Fibroblast of lung (primary cell): ENCODE results near the gene SMC4.

Source experiments
- EZH2 ChIP-seq: IDR thresholded peaks from 2 replicates; pipeline ENCODE4 v1.5.1; 2012; ENCODE audit warnings: low read length, control low read depth, mild to moderate bottlenecking; ENCODE audit errors: missing control alignments
- TF ChIP-seq, protein P1 (sequence below), 2 donors: IDR thresholded peaks in 1 of 2; conservative IDR thresholded peaks in 1 of 2; 1 replicate in 1 of 2; 2 replicates in 1 of 2; pipeline ENCODE4 v1.5.1; 2011 to 2012; ENCODE audit warnings: low read length in 2 of 2, control low read depth in 1 of 2, inconsistent platforms in 1 of 2, low read depth in 1 of 2, mild to moderate bottlenecking in 1 of 2

DNA sequence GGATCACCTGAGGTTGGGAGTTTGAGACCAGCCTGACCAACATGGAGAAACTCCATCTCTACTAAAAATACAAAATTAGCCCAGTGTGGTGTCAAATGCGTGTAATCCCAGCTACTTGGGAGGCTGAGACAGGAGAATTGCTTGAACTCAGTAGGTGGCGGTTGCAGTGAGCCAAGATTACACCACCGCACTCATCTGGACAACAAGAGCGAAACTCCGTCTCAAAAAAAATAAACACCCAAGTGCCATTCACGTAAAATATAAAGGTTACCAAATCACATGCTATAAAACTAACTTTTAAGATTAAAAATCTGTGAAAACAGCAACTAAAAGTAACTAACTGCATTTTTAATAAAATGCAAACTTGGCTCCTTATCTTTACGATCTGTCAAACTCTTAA, 41.2 kb downstream of the SMC4 start:
- TF ChIP-seq, protein P1, sequence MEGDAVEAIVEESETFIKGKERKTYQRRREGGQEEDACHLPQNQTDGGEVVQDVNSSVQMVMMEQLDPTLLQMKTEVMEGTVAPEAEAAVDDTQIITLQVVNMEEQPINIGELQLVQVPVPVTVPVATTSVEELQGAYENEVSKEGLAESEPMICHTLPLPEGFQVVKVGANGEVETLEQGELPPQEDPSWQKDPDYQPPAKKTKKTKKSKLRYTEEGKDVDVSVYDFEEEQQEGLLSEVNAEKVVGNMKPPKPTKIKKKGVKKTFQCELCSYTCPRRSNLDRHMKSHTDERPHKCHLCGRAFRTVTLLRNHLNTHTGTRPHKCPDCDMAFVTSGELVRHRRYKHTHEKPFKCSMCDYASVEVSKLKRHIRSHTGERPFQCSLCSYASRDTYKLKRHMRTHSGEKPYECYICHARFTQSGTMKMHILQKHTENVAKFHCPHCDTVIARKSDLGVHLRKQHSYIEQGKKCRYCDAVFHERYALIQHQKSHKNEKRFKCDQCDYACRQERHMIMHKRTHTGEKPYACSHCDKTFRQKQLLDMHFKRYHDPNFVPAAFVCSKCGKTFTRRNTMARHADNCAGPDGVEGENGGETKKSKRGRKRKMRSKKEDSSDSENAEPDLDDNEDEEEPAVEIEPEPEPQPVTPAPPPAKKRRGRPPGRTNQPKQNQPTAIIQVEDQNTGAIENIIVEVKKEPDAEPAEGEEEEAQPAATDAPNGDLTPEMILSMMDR (conservative IDR thresholded peaks at IDR 0.05 in 1 of 2, IDR thresholded peaks at IDR 0.05 in 1 of 2; ENCODE audit: low read depth in 1 of 2, low read length in 2 of 2) = no peak
- TF ChIP-seq EZH2 = no peak
